Measurements from ENCODE around the gene NF2. TPM values are rescaled to one million over a fixed set of nuclear protein-coding genes. Genes with fewer than 3 reads are reported as not detected.

The NF2 gene
- total and polyA plus RNA-seq, 2 of the 8 experiments (the other 6 are each of a cell fraction or from before 2014, with no cell fraction given), result 17.6 to 53.6 TPM

DNA sequence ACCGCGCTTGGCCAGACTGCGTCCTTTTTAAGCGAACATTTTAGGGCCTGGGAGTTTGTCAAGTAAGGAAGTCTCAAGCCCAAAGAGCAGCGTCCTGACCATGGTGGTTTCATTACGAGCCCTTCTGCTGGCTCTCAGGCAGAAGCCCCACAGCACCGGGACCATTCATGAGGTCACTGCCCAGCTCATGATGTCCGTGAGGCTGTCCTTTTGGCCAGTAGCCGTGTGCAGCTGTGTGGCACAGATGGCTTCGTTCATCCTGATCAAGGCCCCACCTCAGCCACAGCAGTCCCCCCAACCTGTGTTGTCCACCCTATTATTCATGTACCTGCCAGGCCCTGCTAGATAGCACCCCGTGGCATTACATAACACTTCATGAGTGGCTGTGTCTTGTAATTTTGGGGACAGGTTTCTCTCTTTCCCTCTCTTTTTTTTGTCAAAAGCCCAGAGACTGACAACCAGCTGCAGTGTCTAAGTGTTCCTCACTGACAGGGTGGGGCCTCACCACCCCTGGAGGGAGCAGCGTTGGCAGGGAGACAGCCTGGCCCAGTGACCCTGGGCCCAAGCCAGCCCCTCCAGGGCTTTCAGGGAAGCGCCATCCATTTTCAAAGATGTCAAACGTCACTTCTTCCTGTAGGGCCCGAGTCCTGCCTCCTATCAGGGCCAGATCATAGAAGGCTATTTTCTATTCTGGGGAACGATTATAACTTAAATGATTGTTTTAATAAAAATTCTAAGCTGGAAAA is 94.6 kb downstream of the NF2 start (continued):
- TF ChIP-seq, protein P1, sequence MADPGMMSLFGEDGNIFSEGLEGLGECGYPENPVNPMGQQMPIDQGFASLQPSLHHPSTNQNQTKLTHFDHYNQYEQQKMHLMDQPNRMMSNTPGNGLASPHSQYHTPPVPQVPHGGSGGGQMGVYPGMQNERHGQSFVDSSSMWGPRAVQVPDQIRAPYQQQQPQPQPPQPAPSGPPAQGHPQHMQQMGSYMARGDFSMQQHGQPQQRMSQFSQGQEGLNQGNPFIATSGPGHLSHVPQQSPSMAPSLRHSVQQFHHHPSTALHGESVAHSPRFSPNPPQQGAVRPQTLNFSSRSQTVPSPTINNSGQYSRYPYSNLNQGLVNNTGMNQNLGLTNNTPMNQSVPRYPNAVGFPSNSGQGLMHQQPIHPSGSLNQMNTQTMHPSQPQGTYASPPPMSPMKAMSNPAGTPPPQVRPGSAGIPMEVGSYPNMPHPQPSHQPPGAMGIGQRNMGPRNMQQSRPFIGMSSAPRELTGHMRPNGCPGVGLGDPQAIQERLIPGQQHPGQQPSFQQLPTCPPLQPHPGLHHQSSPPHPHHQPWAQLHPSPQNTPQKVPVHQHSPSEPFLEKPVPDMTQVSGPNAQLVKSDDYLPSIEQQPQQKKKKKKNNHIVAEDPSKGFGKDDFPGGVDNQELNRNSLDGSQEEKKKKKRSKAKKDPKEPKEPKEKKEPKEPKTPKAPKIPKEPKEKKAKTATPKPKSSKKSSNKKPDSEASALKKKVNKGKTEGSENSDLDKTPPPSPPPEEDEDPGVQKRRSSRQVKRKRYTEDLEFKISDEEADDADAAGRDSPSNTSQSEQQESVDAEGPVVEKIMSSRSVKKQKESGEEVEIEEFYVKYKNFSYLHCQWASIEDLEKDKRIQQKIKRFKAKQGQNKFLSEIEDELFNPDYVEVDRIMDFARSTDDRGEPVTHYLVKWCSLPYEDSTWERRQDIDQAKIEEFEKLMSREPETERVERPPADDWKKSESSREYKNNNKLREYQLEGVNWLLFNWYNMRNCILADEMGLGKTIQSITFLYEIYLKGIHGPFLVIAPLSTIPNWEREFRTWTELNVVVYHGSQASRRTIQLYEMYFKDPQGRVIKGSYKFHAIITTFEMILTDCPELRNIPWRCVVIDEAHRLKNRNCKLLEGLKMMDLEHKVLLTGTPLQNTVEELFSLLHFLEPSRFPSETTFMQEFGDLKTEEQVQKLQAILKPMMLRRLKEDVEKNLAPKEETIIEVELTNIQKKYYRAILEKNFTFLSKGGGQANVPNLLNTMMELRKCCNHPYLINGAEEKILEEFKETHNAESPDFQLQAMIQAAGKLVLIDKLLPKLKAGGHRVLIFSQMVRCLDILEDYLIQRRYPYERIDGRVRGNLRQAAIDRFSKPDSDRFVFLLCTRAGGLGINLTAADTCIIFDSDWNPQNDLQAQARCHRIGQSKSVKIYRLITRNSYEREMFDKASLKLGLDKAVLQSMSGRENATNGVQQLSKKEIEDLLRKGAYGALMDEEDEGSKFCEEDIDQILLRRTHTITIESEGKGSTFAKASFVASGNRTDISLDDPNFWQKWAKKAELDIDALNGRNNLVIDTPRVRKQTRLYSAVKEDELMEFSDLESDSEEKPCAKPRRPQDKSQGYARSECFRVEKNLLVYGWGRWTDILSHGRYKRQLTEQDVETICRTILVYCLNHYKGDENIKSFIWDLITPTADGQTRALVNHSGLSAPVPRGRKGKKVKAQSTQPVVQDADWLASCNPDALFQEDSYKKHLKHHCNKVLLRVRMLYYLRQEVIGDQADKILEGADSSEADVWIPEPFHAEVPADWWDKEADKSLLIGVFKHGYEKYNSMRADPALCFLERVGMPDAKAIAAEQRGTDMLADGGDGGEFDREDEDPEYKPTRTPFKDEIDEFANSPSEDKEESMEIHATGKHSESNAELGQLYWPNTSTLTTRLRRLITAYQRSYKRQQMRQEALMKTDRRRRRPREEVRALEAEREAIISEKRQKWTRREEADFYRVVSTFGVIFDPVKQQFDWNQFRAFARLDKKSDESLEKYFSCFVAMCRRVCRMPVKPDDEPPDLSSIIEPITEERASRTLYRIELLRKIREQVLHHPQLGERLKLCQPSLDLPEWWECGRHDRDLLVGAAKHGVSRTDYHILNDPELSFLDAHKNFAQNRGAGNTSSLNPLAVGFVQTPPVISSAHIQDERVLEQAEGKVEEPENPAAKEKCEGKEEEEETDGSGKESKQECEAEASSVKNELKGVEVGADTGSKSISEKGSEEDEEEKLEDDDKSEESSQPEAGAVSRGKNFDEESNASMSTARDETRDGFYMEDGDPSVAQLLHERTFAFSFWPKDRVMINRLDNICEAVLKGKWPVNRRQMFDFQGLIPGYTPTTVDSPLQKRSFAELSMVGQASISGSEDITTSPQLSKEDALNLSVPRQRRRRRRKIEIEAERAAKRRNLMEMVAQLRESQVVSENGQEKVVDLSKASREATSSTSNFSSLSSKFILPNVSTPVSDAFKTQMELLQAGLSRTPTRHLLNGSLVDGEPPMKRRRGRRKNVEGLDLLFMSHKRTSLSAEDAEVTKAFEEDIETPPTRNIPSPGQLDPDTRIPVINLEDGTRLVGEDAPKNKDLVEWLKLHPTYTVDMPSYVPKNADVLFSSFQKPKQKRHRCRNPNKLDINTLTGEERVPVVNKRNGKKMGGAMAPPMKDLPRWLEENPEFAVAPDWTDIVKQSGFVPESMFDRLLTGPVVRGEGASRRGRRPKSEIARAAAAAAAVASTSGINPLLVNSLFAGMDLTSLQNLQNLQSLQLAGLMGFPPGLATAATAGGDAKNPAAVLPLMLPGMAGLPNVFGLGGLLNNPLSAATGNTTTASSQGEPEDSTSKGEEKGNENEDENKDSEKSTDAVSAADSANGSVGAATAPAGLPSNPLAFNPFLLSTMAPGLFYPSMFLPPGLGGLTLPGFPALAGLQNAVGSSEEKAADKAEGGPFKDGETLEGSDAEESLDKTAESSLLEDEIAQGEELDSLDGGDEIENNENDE (IDR thresholded peaks at IDR 0.05; ENCODE audit: insufficient replicate concordance, low read length), result no peak
- TF ChIP-seq, protein P2, sequence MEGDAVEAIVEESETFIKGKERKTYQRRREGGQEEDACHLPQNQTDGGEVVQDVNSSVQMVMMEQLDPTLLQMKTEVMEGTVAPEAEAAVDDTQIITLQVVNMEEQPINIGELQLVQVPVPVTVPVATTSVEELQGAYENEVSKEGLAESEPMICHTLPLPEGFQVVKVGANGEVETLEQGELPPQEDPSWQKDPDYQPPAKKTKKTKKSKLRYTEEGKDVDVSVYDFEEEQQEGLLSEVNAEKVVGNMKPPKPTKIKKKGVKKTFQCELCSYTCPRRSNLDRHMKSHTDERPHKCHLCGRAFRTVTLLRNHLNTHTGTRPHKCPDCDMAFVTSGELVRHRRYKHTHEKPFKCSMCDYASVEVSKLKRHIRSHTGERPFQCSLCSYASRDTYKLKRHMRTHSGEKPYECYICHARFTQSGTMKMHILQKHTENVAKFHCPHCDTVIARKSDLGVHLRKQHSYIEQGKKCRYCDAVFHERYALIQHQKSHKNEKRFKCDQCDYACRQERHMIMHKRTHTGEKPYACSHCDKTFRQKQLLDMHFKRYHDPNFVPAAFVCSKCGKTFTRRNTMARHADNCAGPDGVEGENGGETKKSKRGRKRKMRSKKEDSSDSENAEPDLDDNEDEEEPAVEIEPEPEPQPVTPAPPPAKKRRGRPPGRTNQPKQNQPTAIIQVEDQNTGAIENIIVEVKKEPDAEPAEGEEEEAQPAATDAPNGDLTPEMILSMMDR (IDR thresholded peaks at IDR 0.05; ENCODE audit: control extremely low read depth in 1 of 3, insufficient read depth in 1 of 3, low read depth in 1 of 3, low read length in 3 of 3), result no peak
- TF ChIP-seq FOSL1 (IDR thresholded peaks at IDR 0.05; ENCODE audit: insufficient read depth, low read depth, low read length), result no peak
- no peak for TF ChIP-seq RBBP5 (IDR thresholded peaks at IDR 0.05; ENCODE audit: borderline replicate concordance, low read depth, low read length)
- TF ChIP-seq ATF3 (IDR thresholded peaks at IDR 0.05; ENCODE audit: insufficient read depth, low read depth, low read length), result no peak
- TF ChIP-seq, protein P3, sequence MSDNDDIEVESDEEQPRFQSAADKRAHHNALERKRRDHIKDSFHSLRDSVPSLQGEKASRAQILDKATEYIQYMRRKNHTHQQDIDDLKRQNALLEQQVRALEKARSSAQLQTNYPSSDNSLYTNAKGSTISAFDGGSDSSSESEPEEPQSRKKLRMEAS (IDR thresholded peaks at IDR 0.05), result no peak
